GM23338 (cell line): ENCODE results near the gene CCDC57. TPM values are rescaled to one million over a fixed set of nuclear protein-coding genes. Genes with fewer than 3 reads are reported as not detected.
A peak's percentile ranks its signal among the peaks of the same experiment; 100 is the strongest.

Experiments
- ATAC-seq: fragments of 200-7000 bp; cut with Tn5 transposase; 3 replicates; pipeline ENCODE4 v1.9.1; 2020
- DNase-seq: peaks from one replicate; pipeline ENCODE4 v3.0.0-alpha.2; 2015; ENCODE audit warnings: low spot score
- H2AFZ ChIP-seq: fragments of 200-600 bp; sonication (generic); 2 replicates; pipeline ENCODE4 v1.8.0; 2016; ENCODE audit warnings: antibody characterized with exemption, mild to moderate bottlenecking, moderate library complexity
- H3F3A ChIP-seq: fragments of 200-600 bp; sonication (generic); replicated peaks from 2 replicates; pipeline ENCODE4 v1.8.0; 2017; ENCODE audit warnings: antibody characterized with exemption, mixed run types, low read depth
- H3K27ac ChIP-seq: fragments of 200-600 bp; sonication (generic); 2 replicates; pipeline ENCODE4 v1.6.1; 2016; ENCODE audit warnings: low read depth
- H3K27me3 ChIP-seq: fragments of 200-600 bp; sonication (generic); 2 replicates; pipeline ENCODE4 v1.8.0; 2016; ENCODE audit warnings: mild to moderate bottlenecking, mixed run types, moderate library complexity; ENCODE audit not compliant: insufficient read depth
- H3K36me3 ChIP-seq: fragments of 200-600 bp; sonication (generic); 2 replicates; pipeline ENCODE4 v1.8.0; 2016; ENCODE audit warnings: mild to moderate bottlenecking; ENCODE audit not compliant: insufficient read depth
- H3K4me1 ChIP-seq: fragments of 200-600 bp; sonication (generic); 2 replicates; pipeline ENCODE4 v1.8.0; 2016; ENCODE audit warnings: mild to moderate bottlenecking, moderate library complexity; ENCODE audit not compliant: insufficient read depth
- H3K4me2 ChIP-seq: fragments of 200-600 bp; sonication (generic); 2 replicates; pipeline ENCODE4 v1.7.1; 2017; ENCODE audit warnings: mixed run types
- H3K4me3 ChIP-seq: fragments of 200-600 bp; sonication (generic); 2 replicates; pipeline ENCODE4 v1.6.1; 2016; ENCODE audit warnings: mixed run types
- H3K79me2 ChIP-seq: fragments of 200-600 bp; sonication (generic); replicated peaks from 2 replicates; pipeline ENCODE4 v1.8.0; 2017; ENCODE audit warnings: mild to moderate bottlenecking; ENCODE audit not compliant: insufficient read depth
- H3K9me2 ChIP-seq: fragments of 200-600 bp; sonication (generic); 2 replicates; pipeline ENCODE4 v1.8.0; 2017; ENCODE audit not compliant: insufficient read depth
- H4K20me1 ChIP-seq: fragments of 200-600 bp; sonication (generic); replicated peaks from 2 replicates; pipeline ENCODE4 v1.8.0; 2017; ENCODE audit warnings: mild to moderate bottlenecking; ENCODE audit not compliant: insufficient read depth
- H3K27ac Mint-ChIP-seq: 2 replicates; pipeline ENCODE4 v1.8.0; 2020; ENCODE audit warnings: inconsistent platforms, mild to moderate bottlenecking, moderate library complexity, mixed read lengths
- H3K27me3 Mint-ChIP-seq: 3 replicates; pipeline ENCODE4 v1.8.0; 2022; ENCODE audit warnings: low read depth, mild to moderate bottlenecking, moderate library complexity, mixed read lengths, inconsistent platforms; ENCODE audit not compliant: insufficient read depth, poor library complexity
- H3K36me3 Mint-ChIP-seq: 3 replicates; pipeline ENCODE4 v1.8.0; 2021; ENCODE audit warnings: low read depth, mild to moderate bottlenecking, inconsistent platforms, moderate library complexity, mixed read lengths
- H3K4me1 Mint-ChIP-seq: 3 replicates; pipeline ENCODE4 v1.8.0; 2020; ENCODE audit warnings: mild to moderate bottlenecking, inconsistent platforms, mixed read lengths
- H3K4me3 Mint-ChIP-seq: 3 replicates; pipeline ENCODE4 v1.8.0; 2021; ENCODE audit warnings: moderate library complexity, mild to moderate bottlenecking, inconsistent platforms, mixed read lengths
- H3K9me3 Mint-ChIP-seq: 3 replicates; pipeline ENCODE4 v1.8.0; 2020; ENCODE audit warnings: moderate library complexity, mild to moderate bottlenecking, inconsistent platforms, mixed read lengths
- EZH2 ChIP-seq: fragments of 200-600 bp; sonication (generic); IDR thresholded peaks from one replicate; pipeline ENCODE4 v1.8.0; 2017; ENCODE audit warnings: antibody characterized with exemption, mild to moderate bottlenecking, low read depth; ENCODE audit not compliant: unreplicated experiment
- EZH2phosphoT487 ChIP-seq: fragments of 200-600 bp; sonication (generic); IDR thresholded peaks from one replicate; pipeline ENCODE4 v1.8.1; 2018; ENCODE audit warnings: antibody characterized with exemption; ENCODE audit not compliant: unreplicated experiment
- NANOG ChIP-seq: IDR thresholded peaks from 2 replicates; pipeline ENCODE4 v1.6.1; 2016; ENCODE audit warnings: antibody characterized with exemption, borderline replicate concordance
- POLR2AphosphoS5 ChIP-seq: IDR thresholded peaks from 2 replicates; pipeline ENCODE4 v1.6.1; 2016; ENCODE audit warnings: antibody characterized with exemption, low read depth
- ZNF331 ChIP-seq: fragments of 250-450 bp; sonication (Bioruptor Pico); IDR thresholded peaks from 2 replicates; pipeline ENCODE4 v1.5.0; 2020; ENCODE audit warnings: low read depth, mild to moderate bottlenecking, moderate library complexity
- polyA plus RNA-seq: library from polyadenylated mRNA; unstranded; fragments of >200 nt; fragmentation: Nextera tagmentation; extraction: Ambion mirVana; gene quantifications from 2 replicates; pipeline ENCODE4 v1.2.1, GENCODE V29; 2016
- total RNA-seq: library from RNA; depleted of rRNA; stranded (reverse); fragments of >200 nt; shearing (Covaris generic); gene quantifications from 2 replicates; pipeline ENCODE4 v1.2.3, GENCODE V29; 2014
- TF ChIP-seq, protein P1 (sequence below): IDR thresholded peaks from one replicate; pipeline ENCODE4 v1.6.1; 2018; ENCODE audit warnings: antibody characterized with exemption; ENCODE audit not compliant: unreplicated experiment

The CCDC57 gene
- total and polyA plus RNA-seq, 2 experiments from 2014 or later = 7.0 to 16.3 TPM

DNA sequence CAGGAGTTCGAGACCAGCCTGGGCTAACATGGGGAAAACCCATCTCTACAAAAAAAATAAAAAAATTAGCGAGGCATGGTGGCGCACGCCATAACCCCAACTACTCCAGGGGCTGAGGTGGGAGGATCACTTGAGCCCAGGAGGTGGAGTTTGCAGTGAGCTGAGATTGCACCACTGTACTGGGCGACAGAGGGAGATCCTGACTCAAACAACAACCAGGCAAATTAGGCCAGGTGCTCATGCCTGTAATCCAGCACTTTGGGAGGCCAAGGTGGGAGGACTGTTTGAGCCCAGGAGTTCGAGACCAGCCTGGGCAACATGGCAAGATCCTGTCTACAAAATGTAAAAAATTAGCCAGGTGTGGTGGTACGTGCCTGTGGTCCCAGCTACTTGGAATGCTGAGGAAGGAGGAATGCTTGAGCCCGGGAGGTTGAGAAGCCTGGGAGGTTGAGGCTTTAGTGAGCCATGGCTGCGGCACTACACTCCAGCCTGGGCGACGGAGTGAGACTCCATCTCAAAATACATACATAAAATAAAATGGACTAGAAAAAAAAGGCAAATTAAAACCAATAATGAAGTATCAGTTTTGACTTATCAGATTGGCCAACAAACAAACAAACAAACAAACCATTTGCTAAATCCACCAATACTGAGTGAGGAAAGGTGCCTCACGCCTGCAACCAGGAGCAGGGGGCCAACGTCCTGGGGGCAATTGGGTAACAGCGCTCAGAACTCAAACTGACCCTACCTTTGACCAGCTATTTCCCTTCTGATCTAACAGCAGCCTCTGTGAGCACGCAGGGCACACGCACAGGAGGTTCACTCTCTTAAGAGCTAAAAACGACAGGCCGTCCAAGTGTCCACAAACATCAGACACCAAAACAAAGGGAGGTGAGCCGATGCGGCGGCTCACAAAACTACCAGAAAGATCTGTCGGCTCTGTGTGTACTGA is 95.2 kb downstream of the CCDC57 start:
- H3K27me3 ChIP-seq = no peaks in the 10 kb centered on the region
- no peak overlapping the region for H3K27ac ChIP-seq
- peak; percentile 11; the same call in 1 of the 3 replicates for ATAC-seq
- H3K36me3 ChIP-seq = no peaks in the 10 kb centered on the region
- Mint-ChIP-seq H3K4me3 (no peak overlapping the region), H3K36me3 (no peaks in the 10 kb centered on the region; the same call in 2 of the 3 replicates), H3K27ac (no peak overlapping the region), H3K27me3 (peaks cover 9% of the 10 kb centered on the region), H3K9me3 (no peaks in the 10 kb centered on the region), H3K4me1 (peaks cover 21% of the 10 kb centered on the region)
- H3K79me2 ChIP-seq = no peaks in the 10 kb centered on the region
- DNase-seq = no peak
- no peak overlapping the region for H2AFZ ChIP-seq
- H3K4me2 ChIP-seq = no peak overlapping the region
- H3K9me2 ChIP-seq = no peaks in the 10 kb centered on the region
- TF ChIP-seq EZH2 = no peak
- no peak for TF ChIP-seq POLR2AphosphoS5
- H4K20me1 ChIP-seq = no peaks in the 10 kb centered on the region; the same call in 1 of the 2 replicates
- H3K4me3 ChIP-seq = no peak overlapping the region
- H3F3A ChIP-seq = no peaks in the 10 kb centered on the region
- H3K4me1 ChIP-seq = no peaks in the 10 kb centered on the region

DNA sequence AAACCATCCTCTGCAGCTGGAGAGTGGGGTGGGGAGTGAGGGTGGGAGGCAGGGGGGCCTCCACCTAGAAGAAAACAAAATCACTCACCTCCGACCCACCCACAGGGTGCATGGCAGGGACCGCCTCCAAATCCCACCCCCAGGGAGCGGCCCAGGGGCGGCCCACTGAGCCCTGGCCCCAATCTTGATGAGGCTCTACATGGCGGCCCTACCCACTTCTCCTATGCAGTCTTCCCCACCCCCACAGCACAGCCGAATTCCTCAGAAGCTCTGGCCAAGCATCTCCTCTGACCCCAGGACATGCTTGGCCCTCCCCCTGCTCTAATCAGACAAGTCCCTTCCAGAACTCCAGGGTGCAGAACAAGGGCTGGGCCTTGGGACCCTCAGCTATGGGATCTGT is 96.4 kb downstream of the CCDC57 start:
- H3K36me3 ChIP-seq = no peaks in the 10 kb centered on the region
- H3K9me3 Mint-ChIP-seq = no peaks in the 10 kb centered on the region
- DNase-seq (no peak), ATAC-seq (peak; percentile 60)
- no peaks in the 10 kb centered on the region; the same call in 2 of the 3 replicates for H3K36me3 Mint-ChIP-seq
- no peak overlapping the region for H3K4me3 Mint-ChIP-seq
- H3K4me2 ChIP-seq = no peak overlapping the region
- no peaks in the 10 kb centered on the region; the same call in 1 of the 2 replicates for H4K20me1 ChIP-seq
- peaks cover 21% of the 10 kb centered on the region for H3K4me1 Mint-ChIP-seq
- H3K79me2 ChIP-seq = no peaks in the 10 kb centered on the region
- H3K9me2 ChIP-seq = no peaks in the 10 kb centered on the region
- no peak overlapping the region for H3K27ac Mint-ChIP-seq
- H3K4me3 ChIP-seq = no peak overlapping the region
- no peak for TF ChIP-seq NANOG
- TF ChIP-seq, protein P1, sequence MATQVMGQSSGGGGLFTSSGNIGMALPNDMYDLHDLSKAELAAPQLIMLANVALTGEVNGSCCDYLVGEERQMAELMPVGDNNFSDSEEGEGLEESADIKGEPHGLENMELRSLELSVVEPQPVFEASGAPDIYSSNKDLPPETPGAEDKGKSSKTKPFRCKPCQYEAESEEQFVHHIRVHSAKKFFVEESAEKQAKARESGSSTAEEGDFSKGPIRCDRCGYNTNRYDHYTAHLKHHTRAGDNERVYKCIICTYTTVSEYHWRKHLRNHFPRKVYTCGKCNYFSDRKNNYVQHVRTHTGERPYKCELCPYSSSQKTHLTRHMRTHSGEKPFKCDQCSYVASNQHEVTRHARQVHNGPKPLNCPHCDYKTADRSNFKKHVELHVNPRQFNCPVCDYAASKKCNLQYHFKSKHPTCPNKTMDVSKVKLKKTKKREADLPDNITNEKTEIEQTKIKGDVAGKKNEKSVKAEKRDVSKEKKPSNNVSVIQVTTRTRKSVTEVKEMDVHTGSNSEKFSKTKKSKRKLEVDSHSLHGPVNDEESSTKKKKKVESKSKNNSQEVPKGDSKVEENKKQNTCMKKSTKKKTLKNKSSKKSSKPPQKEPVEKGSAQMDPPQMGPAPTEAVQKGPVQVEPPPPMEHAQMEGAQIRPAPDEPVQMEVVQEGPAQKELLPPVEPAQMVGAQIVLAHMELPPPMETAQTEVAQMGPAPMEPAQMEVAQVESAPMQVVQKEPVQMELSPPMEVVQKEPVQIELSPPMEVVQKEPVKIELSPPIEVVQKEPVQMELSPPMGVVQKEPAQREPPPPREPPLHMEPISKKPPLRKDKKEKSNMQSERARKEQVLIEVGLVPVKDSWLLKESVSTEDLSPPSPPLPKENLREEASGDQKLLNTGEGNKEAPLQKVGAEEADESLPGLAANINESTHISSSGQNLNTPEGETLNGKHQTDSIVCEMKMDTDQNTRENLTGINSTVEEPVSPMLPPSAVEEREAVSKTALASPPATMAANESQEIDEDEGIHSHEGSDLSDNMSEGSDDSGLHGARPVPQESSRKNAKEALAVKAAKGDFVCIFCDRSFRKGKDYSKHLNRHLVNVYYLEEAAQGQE = no peak
- TF ChIP-seq EZH2phosphoT487 = no peak
- TF ChIP-seq ZNF331 (CRISPR knock-in tag) = no peak
- no peak overlapping the region for H3K27ac ChIP-seq
- no peaks in the 10 kb centered on the region for H3K4me1 ChIP-seq
- no peak overlapping the region for H2AFZ ChIP-seq
- peaks cover 15% of the 10 kb centered on the region for H3K27me3 Mint-ChIP-seq
- no peaks in the 10 kb centered on the region for H3K27me3 ChIP-seq
- H3F3A ChIP-seq = no peaks in the 10 kb centered on the region
